K562 (cell line): ENCODE results near the gene GPR37L1. TPM values are rescaled to one million over a fixed set of nuclear protein-coding genes. Genes with fewer than 3 reads are reported as not detected.

Source experiments
- CREB1 ChIP-seq, 2 experiments: sonication (generic) in 1 of 2; formaldehyde crosslinking in 1 of 2; IDR thresholded peaks; 2 replicates each; pipeline versions ENCODE4 v1.6.1 to v1.8.0; 2012 to 2022; ENCODE audit warnings: inconsistent platforms in 1 of 2, mild to moderate bottlenecking in 1 of 2, missing genetic modification reagents in 1 of 2, moderate library complexity in 1 of 2
- CREM ChIP-seq: IDR thresholded peaks from 2 replicates; pipeline ENCODE4 v1.6.1; 2014; ENCODE audit warnings: antibody characterized with exemption, low read depth
- DPF2 ChIP-seq: fragments of 450-650 bp; IDR thresholded peaks from 2 replicates; pipeline ENCODE4 v1.6.1; 2016
- ERF ChIP-seq: fragments of 450-650 bp; formaldehyde crosslinking; IDR thresholded peaks from 2 replicates; pipeline ENCODE4 v1.4.0; 2020; ENCODE audit warnings: mild to moderate bottlenecking, mixed read lengths
- FOXA3 ChIP-seq, 2 experiments: fragments of 450-650 bp in 1 of 2; sonication (generic) in 1 of 2; formaldehyde crosslinking; IDR thresholded peaks in 1 of 2; conservative IDR thresholded peaks in 1 of 2; 2 replicates each; pipeline versions ENCODE4 v1.4.0 to v1.8.0; 2020 to 2022; ENCODE audit warnings: mild to moderate bottlenecking in 2 of 2, missing genetic modification reagents in 1 of 2
- MED1 ChIP-seq: sonication (generic); formaldehyde crosslinking; IDR thresholded peaks from 2 replicates; pipeline ENCODE4 v1.8.1; 2023; ENCODE audit warnings: missing genetic modification reagents, borderline replicate concordance
- SMAD4 ChIP-seq: fragments of 250-450 bp; sonication (Bioruptor Pico); conservative IDR thresholded peaks from 2 replicates; pipeline ENCODE4 v1.8.0; 2021; ENCODE audit warnings: inconsistent platforms, mild to moderate bottlenecking, moderate library complexity
- SP2 ChIP-seq: IDR thresholded peaks from 2 replicates; pipeline ENCODE4 v1.6.1; 2011; ENCODE audit warnings: mild to moderate bottlenecking, low read depth, low read length, moderate library complexity; ENCODE audit not compliant: poor library complexity, severe bottlenecking; ENCODE audit errors: extremely low read depth
- TEAD4 ChIP-seq, 2 experiments: sonication (generic) in 1 of 2; formaldehyde crosslinking in 1 of 2; IDR thresholded peaks; 2 replicates each; pipeline versions ENCODE4 v1.6.1 to v1.8.0; 2012 to 2022; ENCODE audit warnings: borderline replicate concordance in 1 of 2, inconsistent platforms in 1 of 2, low read length in 1 of 2, mild to moderate bottlenecking in 1 of 2, missing genetic modification reagents in 1 of 2
- U2AF1 ChIP-seq: fragments of 200-400 bp; formaldehyde crosslinking; optimal IDR thresholded peaks from 2 replicates; pipeline ENCODE3; 2017; ENCODE audit warnings: mild to moderate bottlenecking, low read depth, low read length, moderate library complexity
- ZNF146 ChIP-seq: IDR thresholded peaks from one replicate; pipeline ENCODE4 v1.6.1; 2018; ENCODE audit warnings: missing compliant biosample characterization; ENCODE audit not compliant: unreplicated experiment
- ZNF77 ChIP-seq: fragments of 250-450 bp; sonication (Bioruptor Pico); IDR thresholded peaks from 2 replicates; pipeline ENCODE4 v1.5.0; 2020
- ZZZ3 ChIP-seq: fragments of 450-650 bp; IDR thresholded peaks from 2 replicates; pipeline ENCODE4 v1.6.1; 2016; ENCODE audit warnings: antibody characterized with exemption, mild to moderate bottlenecking, moderate library complexity
- polyA plus RNA-seq, 8 experiments: library from polyadenylated mRNA; depleted of rRNA in 4 of 8; stranded (reverse) in 5 of 8; unstranded in 3 of 8; fragments of >200 nt; fragmentation: Nextera tagmentation in 2 of 8; fragmentation: Illumina TruSeq in 1 of 8; extraction: Ambion mirVana in 2 of 8; extraction: Trizol in 1 of 8; gene quantifications; 2 replicates each; pipeline versions ENCODE4 v1.2.1 to v1.2.3, GENCODE V29; 2011 to 2014; ENCODE audit warnings: inconsistent platforms in 1 of 8, missing spikeins in 1 of 8
- total RNA-seq, 7 experiments: library from RNA; depleted of rRNA in 6 of 7; stranded (reverse); fragments of >200 nt in 6 of 7; fragmentation: Illumina TruSeq in 2 of 7; extraction: Trizol in 2 of 7; gene quantifications; 2 replicates each; pipeline versions ENCODE4 v1.2.1 to v1.2.3, GENCODE V29; 2011 to 2021; ENCODE audit warnings: low replicate concordance in 1 of 7
- TF ChIP-seq, protein P1 (sequence below): fragments of 250-450 bp; sonication (Bioruptor Pico); IDR thresholded peaks from 2 replicates; pipeline ENCODE4 v1.4.0; 2020; ENCODE audit warnings: mild to moderate bottlenecking, moderate library complexity, borderline replicate concordance
- TF ChIP-seq, protein P2 (sequence below): fragments of 450-650 bp; formaldehyde crosslinking; IDR thresholded peaks from 2 replicates; pipeline ENCODE4 v1.4.0; 2022; ENCODE audit warnings: mild to moderate bottlenecking, moderate library complexity
- TF ChIP-seq, protein P3 (sequence below), 3 experiments: fragments of 200-800 bp in 1 of 3; fragments of 250-450 bp in 1 of 3; fragments of 450-650 bp in 1 of 3; sonication (Bioruptor Pico) in 1 of 3; sonication (Bioruptor generic) in 1 of 3; formaldehyde crosslinking in 1 of 3; IDR thresholded peaks; 2 replicates each; pipeline versions ENCODE4 v1.6.1 to v1.8.0; 2016 to 2022; ENCODE audit warnings: mild to moderate bottlenecking in 2 of 3, missing genetic modification characterization in 2 of 3, missing compliant biosample characterization in 1 of 3, moderate library complexity in 1 of 3

The GPR37L1 gene
- total and polyA plus RNA-seq, 9 of the 15 experiments (the other 6 are each of a cell fraction or from before 2014, with no cell fraction given) = not detected

DNA sequence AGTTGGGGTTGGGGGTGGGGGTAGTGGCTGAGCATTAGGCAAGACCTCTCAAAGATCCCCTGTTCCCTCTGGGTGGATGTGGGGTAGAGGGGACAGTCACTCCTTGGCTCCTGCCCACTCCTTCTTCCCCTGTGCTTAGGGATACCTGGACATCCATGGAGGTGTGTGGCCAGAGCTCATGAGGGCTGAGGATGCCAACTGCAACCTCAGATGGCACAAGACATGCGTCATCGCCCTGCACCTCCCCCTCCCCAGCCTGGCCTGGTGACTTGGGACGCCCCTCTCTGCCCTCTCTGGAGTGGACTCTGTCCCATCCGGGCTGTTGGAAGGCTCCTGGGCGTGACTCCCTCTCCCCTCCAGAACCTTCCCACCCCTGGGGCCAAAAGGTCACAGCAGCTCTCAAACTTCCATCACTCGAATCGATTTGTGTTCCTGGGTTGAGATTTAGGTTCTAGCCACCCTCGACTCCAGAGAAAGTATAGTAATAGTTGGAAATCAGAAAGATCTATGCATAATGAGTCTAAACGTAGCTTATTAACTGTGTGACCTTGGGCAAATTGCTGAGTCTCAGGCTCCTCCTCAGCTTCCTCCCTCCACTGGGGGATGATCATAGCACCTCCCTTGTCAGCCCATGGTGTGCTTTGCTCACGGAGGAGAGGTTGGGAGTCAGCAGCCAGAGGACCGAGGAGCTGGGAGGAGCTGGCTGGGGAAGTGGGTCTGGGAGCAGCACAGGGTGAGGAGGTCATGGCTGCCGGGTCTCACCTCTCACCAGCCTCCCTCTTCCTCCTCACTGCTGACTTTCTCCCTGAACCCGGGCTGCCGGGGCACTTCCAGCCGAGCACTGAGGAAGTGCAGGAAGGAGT, 39.9 kb downstream of the GPR37L1 start (continued):
- TF ChIP-seq SMAD4 (CRISPR knock-in tag) (peak; percentile 24; the same call in 1 of the 2 replicates), MED1 (CRISPR knock-in tag) (no peak), ZNF77 (CRISPR knock-in tag) (no peak), FOXA3 (CRISPR knock-in tag; conservative IDR thresholded peaks at IDR 0.05 in 1 of 2, IDR thresholded peaks at IDR 0.05 in 1 of 2) (0 out of 4 replicates have a peak, but pooled peaks of 1 of the 2 experiments have one; percentile 40), CREM (peak; percentile 60), TEAD4 (IDR thresholded peaks at IDR 0.05; ENCODE audit: low read length) (no peak), TEAD4 (CRISPR knock-in tag; IDR thresholded peaks at IDR 0.05; ENCODE audit: borderline replicate concordance) (0 out of 2 replicates have a peak, but pooled peaks have one; percentile 26), ZNF146 (no peak), ZZZ3 (no peak), CREB1 (IDR thresholded peaks at IDR 0.05) (no peak), CREB1 (CRISPR knock-in tag; IDR thresholded peaks at IDR 0.05) (0 out of 2 replicates have a peak, but pooled peaks have one; percentile 16), DPF2 (0 out of 2 replicates have a peak, but pooled peaks have one; percentile 48), U2AF1 (no peak), ERF (CRISPR knock-in tag) (0 out of 2 replicates have a peak, but pooled peaks have one; percentile 41), SP2 (no peak)
- TF ChIP-seq, protein P1, sequence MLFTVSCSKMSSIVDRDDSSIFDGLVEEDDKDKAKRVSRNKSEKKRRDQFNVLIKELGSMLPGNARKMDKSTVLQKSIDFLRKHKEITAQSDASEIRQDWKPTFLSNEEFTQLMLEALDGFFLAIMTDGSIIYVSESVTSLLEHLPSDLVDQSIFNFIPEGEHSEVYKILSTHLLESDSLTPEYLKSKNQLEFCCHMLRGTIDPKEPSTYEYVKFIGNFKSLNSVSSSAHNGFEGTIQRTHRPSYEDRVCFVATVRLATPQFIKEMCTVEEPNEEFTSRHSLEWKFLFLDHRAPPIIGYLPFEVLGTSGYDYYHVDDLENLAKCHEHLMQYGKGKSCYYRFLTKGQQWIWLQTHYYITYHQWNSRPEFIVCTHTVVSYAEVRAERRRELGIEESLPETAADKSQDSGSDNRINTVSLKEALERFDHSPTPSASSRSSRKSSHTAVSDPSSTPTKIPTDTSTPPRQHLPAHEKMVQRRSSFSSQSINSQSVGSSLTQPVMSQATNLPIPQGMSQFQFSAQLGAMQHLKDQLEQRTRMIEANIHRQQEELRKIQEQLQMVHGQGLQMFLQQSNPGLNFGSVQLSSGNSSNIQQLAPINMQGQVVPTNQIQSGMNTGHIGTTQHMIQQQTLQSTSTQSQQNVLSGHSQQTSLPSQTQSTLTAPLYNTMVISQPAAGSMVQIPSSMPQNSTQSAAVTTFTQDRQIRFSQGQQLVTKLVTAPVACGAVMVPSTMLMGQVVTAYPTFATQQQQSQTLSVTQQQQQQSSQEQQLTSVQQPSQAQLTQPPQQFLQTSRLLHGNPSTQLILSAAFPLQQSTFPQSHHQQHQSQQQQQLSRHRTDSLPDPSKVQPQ = 0 out of 2 replicates have a peak, but pooled peaks have one; percentile 9
- TF ChIP-seq, protein P2, sequence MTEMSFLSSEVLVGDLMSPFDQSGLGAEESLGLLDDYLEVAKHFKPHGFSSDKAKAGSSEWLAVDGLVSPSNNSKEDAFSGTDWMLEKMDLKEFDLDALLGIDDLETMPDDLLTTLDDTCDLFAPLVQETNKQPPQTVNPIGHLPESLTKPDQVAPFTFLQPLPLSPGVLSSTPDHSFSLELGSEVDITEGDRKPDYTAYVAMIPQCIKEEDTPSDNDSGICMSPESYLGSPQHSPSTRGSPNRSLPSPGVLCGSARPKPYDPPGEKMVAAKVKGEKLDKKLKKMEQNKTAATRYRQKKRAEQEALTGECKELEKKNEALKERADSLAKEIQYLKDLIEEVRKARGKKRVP = peak; percentile 12; the same call in 1 of the 2 replicates
- TF ChIP-seq, protein P3, sequence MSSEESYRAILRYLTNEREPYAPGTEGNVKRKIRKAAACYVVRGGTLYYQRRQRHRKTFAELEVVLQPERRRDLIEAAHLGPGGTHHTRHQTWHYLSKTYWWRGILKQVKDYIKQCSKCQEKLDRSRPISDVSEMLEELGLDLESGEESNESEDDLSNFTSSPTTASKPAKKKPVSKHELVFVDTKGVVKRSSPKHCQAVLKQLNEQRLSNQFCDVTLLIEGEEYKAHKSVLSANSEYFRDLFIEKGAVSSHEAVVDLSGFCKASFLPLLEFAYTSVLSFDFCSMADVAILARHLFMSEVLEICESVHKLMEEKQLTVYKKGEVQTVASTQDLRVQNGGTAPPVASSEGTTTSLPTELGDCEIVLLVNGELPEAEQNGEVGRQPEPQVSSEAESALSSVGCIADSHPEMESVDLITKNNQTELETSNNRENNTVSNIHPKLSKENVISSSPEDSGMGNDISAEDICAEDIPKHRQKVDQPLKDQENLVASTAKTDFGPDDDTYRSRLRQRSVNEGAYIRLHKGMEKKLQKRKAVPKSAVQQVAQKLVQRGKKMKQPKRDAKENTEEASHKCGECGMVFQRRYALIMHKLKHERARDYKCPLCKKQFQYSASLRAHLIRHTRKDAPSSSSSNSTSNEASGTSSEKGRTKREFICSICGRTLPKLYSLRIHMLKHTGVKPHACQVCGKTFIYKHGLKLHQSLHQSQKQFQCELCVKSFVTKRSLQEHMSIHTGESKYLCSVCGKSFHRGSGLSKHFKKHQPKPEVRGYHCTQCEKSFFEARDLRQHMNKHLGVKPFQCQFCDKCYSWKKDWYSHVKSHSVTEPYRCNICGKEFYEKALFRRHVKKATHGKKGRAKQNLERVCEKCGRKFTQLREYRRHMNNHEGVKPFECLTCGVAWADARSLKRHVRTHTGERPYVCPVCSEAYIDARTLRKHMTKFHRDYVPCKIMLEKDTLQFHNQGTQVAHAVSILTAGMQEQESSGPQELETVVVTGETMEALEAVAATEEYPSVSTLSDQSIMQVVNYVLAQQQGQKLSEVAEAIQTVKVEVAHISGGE (CRISPR knock-in tag; IDR thresholded peaks at IDR 0.05) = no peak
